RKO (cell line): ENCODE measurements around the gene HOXB1.
A peak's percentile ranks its signal among the peaks of the same experiment; 100 is the strongest.
"Not testable (repeated sequence)": the region's sequence is repeated elsewhere in the genome, so short reads cannot be mapped to it uniquely, and the experiment has no call there.

Experiments
- DNase-seq: peaks from one replicate; pipeline ENCODE4 v3.0.0-alpha.2; 2016; ENCODE audit warnings: low spot score

HOXB1 gene

DNA sequence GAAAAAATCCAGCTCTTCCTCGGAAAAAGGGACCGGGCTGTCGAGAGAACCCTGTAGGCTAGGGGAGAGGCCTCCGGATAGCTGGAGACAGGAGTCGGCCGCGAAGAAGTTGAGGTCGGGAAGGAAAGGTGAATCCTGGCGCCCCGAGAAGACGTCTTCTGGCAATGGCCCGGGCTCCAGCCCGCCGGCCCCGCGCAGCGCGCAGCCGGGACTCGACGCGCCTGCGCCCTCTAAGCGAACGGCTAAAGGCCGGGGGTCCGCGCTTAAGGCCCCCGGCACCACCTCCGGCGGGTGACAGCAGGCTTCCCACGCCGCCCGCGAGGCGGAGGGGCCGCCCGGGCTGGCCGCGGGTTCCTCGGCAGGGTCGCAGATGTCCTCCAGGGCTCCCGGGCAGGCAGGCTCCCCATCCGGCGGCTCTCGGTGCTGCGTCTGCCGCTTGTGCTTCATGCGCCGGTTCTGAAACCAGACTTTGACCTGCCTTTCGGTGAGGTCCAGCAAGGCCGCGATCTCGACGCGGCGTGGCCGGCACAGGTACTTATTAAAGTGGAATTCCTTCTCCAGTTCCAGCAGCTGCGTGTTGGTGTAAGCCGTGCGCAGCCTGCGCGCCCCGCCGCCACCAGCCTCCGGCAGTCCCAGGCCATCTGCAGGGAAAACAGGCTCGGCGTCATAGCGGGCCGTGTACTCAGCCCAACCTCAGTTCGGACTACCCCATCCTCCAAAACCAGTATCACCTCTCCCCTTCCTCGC is 12.5 kb upstream of the HOXB1 start:
- peak; percentile 74 for DNase-seq

GRCh38 chr17:48542698-48543106 is 11.9 kb upstream of the HOXB1 start:
- DNase-seq: no peak

- peak; percentile 63 for DNase-seq
These were observed 11.4 kb upstream of the HOXB1 start for GRCh38 chr17:48542114-48542656.

DNA sequence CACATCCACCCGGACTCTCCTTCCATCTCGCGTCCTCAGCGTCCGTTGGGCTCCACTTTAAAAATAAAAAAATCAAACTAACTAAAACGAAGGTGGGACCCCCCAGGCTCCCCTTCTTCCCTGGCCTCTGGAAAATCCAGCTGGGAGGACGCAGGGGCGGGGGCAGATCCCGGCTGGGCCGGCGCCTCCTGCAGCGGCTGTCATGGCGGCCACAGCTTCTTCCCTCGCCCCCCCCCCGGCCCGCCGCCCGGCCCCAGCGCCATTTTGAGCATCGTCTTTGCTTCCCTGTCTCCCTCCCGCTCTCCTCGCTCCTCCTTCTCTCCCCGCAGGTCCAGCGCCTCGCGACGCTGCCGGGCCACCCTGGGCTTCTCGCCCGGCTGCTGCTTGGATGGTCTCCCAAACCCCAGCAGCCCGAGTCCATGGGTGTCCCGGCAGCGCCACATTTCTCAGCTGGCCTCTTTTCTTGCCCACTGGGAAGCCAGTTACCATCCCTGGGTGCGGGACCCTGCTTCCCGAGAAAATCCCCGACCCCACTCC is 10.8 kb upstream of the HOXB1 start:
- peak; percentile 68 for DNase-seq

DNA sequence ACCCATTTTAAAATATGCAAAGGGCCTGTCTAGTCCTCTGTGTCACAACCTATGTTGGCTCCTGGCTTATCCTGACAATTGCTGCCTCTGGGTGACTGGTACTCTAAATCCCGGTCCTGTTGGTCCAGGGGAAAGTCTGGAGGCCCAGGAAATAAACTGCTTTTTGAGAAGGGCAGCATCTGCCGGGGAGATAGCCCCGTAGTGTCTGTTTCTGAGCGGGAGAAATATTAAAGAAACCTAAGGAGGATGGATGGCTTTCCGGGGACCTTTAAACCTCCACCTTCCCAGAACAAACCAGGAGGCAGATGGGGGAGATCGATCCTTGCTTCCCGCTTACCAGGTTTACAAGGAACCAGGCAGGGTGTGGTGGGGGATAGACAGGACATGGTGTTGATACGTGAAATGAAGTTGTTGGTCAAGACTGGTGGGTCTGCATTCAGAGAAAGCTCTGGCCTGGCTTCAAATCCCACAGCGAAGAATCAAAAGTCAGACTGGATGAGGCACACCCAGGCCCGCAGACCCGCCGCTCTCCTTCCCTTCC is 10.3 kb upstream of the HOXB1 start:
- DNase-seq: peak; percentile 40

DNA sequence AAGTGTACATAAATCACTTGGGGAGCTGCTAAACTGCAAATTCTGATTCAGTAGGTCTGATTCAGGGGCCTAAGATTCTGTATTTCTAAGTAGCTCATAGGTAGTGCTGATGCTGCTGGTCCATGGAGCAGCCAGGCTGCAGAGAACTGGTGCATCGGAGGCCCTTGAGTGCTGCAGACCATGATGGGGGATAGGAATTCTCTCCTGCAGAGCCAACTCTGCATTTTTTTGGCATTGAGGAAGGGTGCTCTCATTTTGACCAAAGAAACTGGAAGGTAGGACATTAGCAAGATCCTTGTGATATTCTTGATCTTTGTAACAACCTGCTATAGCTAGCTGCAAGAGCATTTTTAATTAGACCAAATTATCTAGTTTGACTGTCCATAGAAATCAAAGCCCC is 9.4 kb upstream of the HOXB1 start:
- no peak for DNase-seq

DNA sequence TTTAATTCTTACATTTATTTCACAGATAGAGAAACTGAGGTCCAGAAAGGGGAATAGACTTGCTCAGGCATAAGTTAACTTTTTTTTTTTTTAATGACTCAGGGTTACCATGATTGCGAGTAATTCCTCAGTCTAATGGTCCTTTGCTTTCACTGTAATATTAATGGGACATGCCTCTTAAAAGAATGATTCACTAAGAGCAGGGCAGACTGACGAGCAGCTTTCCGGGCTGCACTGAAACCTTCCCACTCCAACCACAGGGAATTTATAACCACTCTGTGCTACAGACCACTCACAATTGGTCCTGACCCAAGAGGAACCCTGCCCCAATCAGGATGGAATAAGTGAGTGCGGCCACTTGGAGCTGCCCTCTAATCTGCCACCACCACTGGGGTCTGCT is 8.4 kb upstream of the HOXB1 start:
- DNase-seq: peak; percentile 88

- no peak for DNase-seq
These were observed 6.5 kb upstream of the HOXB1 start for GRCh38 chr17:48537316-48537715.

GRCh38 chr17:48535793-48536559 is 5.2 kb upstream of the HOXB1 start:
- DNase-seq: not testable (repeated sequence)

DNA sequence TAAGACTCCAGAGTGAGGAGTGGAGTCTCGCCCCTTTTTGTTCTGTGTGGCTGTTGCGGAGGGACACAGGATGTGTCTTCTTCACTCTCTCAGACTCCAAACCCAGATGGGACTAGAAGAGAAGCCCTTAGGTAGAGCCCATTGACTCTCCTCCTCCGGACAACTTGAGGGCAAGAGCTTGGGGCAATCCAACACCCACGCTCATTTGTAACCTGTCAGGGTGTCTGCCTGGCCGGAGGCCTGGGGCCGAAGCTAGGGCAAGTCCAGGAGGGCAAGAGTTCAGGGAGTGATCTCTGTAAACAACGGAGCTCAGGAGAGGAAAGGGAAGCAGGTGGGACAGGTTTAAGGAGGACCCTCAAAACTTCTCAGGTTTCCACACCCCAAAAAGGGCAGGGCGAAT is 1.4 kb upstream of the HOXB1 start:
- DNase-seq: no peak

- no peak for DNase-seq
These were observed 464 bp downstream of the HOXB1 start for GRCh38 chr17:48530208-48530886.

DNA sequence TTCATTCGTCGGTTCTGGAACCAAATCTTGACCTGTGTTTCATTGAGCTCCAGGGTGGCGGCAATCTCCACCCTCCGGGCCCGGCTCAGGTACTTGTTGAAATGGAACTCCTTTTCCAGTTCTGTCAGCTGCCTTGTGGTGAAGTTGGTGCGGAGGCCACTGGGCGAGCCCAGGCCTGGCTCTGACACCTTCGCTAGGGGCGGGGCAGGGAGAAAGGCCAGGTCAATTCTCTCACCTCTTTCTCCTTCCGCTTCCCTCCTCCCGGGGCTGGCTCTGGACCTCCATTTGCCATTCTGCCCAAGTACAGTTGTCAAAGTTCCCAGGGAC is 1.2 kb downstream of the HOXB1 start:
- DNase-seq: no peak

DNA sequence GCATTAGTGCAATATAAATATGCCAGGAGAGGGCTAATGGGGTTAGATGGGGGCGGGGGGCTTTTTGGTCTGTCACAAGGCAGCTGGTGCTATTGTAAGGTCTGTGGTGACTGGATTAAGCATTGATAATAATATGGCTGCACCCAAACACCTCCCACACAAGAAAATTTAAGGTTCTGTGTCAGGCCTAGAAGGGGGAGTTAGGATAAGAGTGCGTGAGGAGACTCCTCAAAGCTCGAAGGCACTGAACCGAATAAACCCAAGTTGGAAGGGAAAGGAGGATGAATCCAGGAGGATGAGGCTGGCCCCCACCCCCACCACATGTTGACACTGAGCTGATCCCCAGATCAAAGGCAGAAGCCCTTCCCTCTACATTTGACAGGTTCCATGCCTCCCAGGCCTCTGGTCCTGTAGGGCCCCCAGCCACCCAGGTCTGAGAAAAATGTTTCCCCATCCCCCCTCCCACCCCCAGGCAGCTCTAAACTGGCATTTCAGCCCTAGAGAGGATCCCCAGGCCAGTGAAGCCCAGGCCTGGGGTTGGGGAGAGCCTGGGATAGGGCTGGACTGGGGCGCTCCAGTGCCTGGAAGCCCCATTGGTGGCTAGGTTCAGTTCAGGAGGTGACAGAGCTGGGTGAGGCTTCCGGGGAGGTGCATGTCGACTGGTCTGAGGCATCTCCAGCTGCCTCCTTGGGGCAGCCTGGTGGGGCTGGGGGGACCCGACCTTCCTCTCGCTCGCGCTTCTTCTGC is 1.7 kb downstream of the HOXB1 start:
- no peak for DNase-seq

DNA sequence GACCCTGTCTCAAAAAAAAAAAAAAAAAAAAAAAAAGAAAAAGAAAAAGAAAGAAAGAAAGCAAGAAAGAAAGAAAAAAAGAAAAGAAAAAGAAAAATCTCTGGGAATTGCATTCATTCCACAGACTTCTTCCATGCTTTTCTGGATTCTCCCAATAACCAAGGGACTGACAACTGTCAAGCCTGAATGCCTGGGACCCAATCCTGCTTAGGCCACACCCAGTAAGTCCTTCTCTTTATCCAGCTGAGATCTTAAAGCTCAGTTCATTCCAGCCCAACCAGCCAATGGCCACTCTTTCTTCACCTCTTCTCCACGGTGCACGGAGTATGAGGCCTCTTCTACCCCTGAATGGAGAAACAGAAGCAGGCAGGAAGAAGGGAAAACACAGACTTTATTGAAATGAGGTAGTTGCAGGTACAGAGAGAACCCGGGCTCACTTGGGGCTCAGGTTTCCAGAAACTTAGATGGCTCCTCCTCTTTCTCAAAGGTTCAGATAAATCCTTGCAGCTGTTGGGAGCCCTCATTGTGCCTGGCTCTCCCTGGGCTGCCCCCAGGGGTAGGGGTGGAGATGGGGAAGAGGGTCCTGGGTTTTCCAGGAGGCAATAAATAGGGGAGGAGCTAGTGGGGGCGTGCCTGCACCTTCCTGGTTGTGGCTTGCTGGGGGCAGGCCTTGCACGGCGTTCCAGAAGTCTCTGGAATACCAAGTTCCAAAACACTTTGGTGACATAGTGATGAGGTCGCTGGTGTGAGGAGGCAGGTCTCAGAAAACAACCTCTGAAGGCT is 2.5 kb downstream of the HOXB1 start:
- DNase-seq: no peak

DNA sequence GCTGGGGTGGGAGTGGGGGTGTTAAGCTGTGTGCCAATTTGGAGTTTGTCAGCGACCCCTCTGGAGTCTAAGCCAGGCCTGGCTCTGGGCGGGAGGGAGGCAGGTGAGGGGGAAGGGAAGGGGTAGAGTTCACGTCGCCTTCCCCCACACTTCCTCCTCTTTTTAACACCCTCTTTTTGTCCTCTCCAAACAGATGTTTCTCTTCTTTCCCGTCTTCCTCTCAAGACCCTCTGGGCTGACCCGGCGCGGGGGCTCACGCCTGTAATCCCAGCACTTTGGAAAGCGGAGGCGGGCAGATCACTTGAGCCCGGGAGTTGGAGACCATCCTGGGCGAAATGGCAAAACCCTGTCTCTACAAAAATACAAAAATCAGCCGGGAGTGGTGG is 3.3 kb downstream of the HOXB1 start:
- no peak for DNase-seq

DNA sequence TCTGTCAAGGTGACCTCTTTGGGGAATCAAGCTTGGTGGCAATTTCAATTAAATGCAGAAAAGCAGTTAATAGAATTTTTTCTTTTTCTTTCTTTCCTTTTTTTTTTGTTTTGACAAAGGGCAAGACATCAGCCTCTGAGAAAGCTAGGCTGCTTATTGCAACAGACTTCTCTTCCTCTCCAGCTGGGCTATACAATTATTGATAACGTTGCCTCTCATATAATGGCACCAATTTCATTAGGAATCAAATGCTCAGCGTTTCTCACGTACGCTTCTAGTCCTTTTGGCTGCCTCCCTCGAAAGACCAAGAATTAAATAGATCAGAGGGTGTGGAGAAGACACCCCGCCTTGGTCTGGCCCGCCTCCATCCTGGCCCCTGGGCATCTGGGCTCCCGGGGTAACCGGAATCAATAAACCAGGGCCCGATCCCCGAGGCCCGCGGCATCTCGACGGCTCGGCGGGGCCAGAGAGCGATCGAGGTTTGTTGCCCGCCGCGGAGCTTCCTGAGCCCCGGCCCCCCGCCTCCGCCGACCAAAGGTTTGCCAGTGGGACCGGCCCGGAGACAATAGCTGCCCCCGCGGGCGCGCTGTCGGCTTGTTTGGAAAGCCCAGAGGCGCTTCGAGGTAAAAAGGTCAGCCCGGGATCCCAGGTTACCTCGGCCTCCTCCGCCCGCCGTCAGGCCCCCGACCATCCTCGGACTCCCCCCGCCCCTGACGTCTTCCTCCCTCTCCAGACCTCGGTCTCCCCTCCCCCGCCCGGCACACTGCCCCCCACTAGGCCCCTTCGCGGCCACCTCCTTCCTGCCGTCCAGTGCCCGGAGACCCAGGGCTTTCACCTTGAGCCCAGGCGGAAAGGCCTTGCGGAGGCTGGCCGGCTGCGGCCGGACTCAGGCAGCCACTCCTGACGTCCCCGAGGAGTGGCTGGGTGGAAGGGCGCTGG is 3.9 kb downstream of the HOXB1 start:
- DNase-seq: no peak

DNA sequence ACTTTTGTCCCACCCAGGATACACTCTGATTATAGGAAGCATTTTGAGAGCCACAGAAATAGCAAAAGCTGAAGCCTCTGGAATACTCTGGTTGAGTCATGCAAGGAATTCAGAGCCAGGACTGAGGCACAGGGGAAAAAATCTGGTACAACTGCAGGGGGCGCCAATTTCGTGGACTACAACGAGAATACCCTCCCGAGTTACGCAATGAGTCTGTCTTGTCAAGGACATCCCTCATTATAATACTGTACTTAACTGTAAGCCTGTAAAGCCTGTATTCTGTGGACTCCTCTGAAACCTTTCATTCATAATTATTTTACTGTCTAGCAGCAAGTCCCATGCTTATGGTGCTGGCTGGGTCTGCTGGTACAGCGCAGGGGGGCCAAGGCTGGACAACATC is 7.8 kb downstream of the HOXB1 start:
- no peak for DNase-seq

- no peak for DNase-seq
These were observed 8.7 kb downstream of the HOXB1 start for GRCh38 chr17:48522031-48522653.

- DNase-seq: no peak
These were observed 10.2 kb downstream of the HOXB1 start for GRCh38 chr17:48520631-48521079.
